Kidney epithelial cell (primary cell): ENCODE measurements around the gene CORT. TPM values are rescaled to one million over a fixed set of nuclear protein-coding genes. Genes with fewer than 3 reads are reported as not detected.

ENCODE experiments used
- DNase-seq: peaks from one replicate; pipeline ENCODE4 v3.0.0-alpha.2; 2010; ENCODE audit warnings: low read depth
- H3K27me3 ChIP-seq: 2 replicates; pipeline ENCODE4 v1.6.0; 2011; ENCODE audit warnings: low read length; ENCODE audit not compliant: control insufficient read depth, insufficient read depth
- H3K36me3 ChIP-seq: 2 replicates; pipeline ENCODE4 v1.5.1; 2011; ENCODE audit warnings: low read length; ENCODE audit not compliant: control insufficient read depth, insufficient read depth
- H3K4me3 ChIP-seq: 2 replicates; pipeline ENCODE4 v1.5.1; 2011; ENCODE audit warnings: low read depth, mild to moderate bottlenecking, control low read depth, low read length
- total RNA-seq: library from RNA; depleted of rRNA; stranded (reverse); fragments of >200 nt; gene quantifications from 2 replicates; pipeline ENCODE4 v1.2.3, GENCODE V29; 2015
- TF ChIP-seq, protein P1 (sequence below): IDR thresholded peaks from 2 replicates; pipeline ENCODE4 v1.5.1; 2011; ENCODE audit warnings: mild to moderate bottlenecking, moderate library complexity, low read length, control low read depth, inconsistent platforms; ENCODE audit not compliant: insufficient read depth, poor library complexity, severe bottlenecking

Gene CORT
- total RNA-seq, 1 donor from 2014 or later: not detected

DNA sequence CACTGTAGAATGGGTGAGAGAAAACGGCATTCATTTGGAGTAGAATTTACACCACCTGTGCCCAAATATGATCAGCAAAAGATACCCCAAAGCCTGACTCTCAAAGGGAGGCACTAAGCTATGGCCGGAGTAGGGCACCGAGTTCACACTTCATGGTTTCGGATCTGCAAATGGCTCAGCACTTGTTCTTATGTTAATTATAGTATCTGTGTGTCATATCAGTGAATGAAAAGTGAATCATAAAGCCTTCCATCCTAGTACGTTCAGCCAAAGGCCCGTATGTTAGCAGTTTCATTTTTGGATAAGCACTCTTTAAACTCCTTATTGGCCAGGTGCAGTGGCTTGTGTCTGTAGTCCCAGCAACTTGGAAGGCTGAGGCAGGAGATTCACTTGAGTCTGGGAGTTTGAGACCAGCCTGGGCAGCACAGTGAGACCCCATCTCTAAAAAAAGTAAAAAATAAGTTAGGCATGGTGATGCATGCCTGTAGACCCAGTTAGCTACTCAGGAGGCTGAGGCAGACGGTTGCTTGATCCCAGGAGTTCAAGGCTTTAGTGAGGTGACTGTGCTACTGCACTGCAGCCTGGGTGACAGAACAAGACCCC, 4.9 kb upstream of the CORT start:
- no peak for DNase-seq
- TF ChIP-seq, protein P1, sequence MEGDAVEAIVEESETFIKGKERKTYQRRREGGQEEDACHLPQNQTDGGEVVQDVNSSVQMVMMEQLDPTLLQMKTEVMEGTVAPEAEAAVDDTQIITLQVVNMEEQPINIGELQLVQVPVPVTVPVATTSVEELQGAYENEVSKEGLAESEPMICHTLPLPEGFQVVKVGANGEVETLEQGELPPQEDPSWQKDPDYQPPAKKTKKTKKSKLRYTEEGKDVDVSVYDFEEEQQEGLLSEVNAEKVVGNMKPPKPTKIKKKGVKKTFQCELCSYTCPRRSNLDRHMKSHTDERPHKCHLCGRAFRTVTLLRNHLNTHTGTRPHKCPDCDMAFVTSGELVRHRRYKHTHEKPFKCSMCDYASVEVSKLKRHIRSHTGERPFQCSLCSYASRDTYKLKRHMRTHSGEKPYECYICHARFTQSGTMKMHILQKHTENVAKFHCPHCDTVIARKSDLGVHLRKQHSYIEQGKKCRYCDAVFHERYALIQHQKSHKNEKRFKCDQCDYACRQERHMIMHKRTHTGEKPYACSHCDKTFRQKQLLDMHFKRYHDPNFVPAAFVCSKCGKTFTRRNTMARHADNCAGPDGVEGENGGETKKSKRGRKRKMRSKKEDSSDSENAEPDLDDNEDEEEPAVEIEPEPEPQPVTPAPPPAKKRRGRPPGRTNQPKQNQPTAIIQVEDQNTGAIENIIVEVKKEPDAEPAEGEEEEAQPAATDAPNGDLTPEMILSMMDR: no peak

DNA sequence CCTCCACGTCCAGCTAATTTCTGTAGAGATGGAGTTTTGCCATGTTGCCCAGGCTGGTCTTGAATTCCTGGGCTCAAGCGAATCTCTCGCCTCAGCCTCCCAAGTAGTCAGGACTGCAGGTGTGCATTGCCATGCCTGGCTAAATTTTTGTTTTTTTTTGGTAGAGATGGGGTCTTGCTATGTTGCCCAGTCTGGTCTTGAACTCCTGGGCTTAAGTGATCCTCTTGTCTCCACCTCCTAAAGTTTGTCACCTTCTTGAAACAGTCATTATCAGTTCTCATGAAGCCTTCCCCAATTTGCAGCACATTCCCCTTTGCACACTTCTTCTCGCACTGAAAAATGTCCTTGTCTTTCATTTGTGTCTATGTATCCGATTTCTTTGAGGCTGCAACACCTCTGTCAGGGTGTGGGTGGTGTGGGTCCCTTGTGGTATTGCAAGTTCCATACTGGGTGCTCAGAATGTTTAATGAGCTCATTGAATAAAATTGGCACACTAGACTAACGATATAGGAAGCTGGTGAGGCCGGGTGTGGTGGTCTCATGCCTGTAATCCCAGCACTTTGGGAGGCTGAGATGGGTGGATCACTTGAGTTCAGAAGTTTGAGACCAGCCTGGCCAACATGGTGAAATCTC, 2.9 kb upstream of the CORT start:
- TF ChIP-seq, protein P1: no peak

More for the DNA sequence above, 4.9 kb upstream of the CORT start:
- no peak overlapping the region for H3K4me3 ChIP-seq
- no peaks in the 10 kb centered on the region for H3K36me3 ChIP-seq
- H3K27me3 ChIP-seq: no peaks in the 10 kb centered on the region

DNA sequence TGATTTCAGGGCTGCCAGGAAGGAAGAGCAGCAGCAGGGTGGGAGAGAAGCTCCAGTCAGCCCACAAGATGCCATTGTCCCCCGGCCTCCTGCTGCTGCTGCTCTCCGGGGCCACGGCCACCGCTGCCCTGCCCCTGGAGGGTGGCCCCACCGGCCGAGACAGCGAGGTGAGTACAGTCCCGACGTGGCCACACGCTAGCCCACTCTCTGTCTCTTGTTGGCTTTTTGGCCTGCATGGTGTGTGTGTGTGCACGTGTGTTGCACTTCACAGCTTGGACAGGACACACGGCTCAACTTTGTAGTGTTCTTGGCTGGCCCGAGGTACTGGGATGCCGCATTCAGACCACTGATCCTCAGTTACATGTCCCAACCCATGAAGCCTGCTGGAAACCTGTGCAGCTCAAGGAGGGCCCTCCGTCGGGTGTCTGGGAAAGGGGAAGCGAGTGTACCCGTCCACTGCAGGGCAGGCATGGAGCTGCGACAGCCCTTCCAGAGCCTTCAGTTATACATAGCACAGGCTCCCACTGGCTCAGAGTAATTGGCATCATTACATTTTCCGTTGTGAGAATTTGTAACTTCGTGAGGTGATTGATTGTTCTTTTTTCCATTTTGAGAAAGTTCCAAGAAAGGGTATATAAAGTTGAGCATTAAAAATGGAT, 454 bp downstream of the CORT start:
- no peak overlapping the region for H3K4me3 ChIP-seq
- TF ChIP-seq, protein P1: no peak
- H3K36me3 ChIP-seq: no peaks in the 10 kb centered on the region
- no peaks in the 10 kb centered on the region for H3K27me3 ChIP-seq
- DNase-seq: no peak

More for the DNA sequence above, 2.9 kb upstream of the CORT start:
- Histone ChIP-seq H3K4me3 (no peak overlapping the region), H3K27me3 (no peaks in the 10 kb centered on the region), H3K36me3 (no peaks in the 10 kb centered on the region)
- no peak for DNase-seq

DNA sequence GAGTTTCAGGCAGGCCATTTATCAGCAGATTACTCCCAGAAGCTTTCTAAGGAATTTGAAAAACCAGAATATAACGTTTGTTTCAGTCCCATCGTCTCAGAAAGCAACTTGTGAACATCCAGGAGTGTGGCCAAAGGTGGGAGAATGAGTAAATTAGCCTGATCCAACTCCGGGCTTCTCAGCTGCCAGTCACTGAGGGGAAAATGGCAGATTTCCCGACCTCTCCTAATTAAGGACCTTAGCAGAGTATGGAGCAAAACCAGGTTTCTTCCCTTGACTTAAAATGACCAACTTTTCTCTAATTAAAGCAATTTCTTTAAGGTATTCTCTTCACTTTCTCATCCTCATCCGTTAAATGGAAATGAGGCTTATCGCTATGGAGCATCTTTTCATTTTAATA, 1.0 kb downstream of the CORT start:
- TF ChIP-seq, protein P1: no peak
- no peak overlapping the region for H3K4me3 ChIP-seq
- DNase-seq: no peak

DNA sequence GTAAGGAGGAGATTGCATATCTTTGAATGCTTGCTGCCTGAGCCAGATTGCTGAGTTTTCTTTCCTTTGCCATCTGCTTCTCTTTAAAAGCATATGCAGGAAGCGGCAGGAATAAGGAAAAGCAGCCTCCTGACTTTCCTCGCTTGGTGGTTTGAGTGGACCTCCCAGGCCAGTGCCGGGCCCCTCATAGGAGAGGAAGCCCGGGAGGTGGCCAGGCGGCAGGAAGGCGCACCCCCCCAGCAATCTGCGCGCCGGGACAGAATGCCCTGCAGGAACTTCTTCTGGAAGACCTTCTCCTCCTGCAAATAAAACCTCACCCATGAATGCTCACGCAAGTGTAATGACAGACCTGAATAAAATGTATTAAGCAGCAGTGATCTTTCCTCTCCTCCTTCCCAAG, 1.5 kb downstream of the CORT start:
- H3K4me3 ChIP-seq: no peak overlapping the region
- TF ChIP-seq, protein P1: no peak
- no peak for DNase-seq
- H3K36me3 ChIP-seq: no peaks in the 10 kb centered on the region
- no peaks in the 10 kb centered on the region for H3K27me3 ChIP-seq

More for the DNA sequence above, 1.0 kb downstream of the CORT start:
- no peaks in the 10 kb centered on the region for H3K36me3 ChIP-seq
- no peaks in the 10 kb centered on the region for H3K27me3 ChIP-seq
